Left cardiac atrium (tissue), 4 donors: ENCODE results near the gene OR8B3. TPM values are rescaled to one million over a fixed set of nuclear protein-coding genes. Genes with fewer than 3 reads are reported as not detected.
A peak's percentile ranks its signal among the peaks of the same experiment; 100 is the strongest.
"Not testable (repeated sequence)": the region's sequence is repeated elsewhere in the genome, so short reads cannot be mapped to it uniquely, and the experiment has no call there.

ENCODE experiments used
- ATAC-seq, 2 donors: fragments of 200-7000 bp; cut with Tn5 transposase; one replicate each; pipeline ENCODE4 v1.9.1; 2020; ENCODE audit warnings: mild to moderate bottlenecking in 2 of 2, moderate library complexity in 2 of 2
- DNase-seq: peaks from one replicate; pipeline ENCODE4 v3.0.0-alpha.2; 2020
- intact Hi-C, 2 donors: fragments of 100-400 bp; cut with DNase I; formaldehyde crosslinking; loops; one replicate each; pipeline versions ENCODE4 v1.14.1 to v1.15.1; 2022 to 2023
- long read RNA-seq: library from polyadenylated mRNA; unstranded; transcript quantifications from one replicate; pipeline ENCODE4 v2.0.0, GENCODE V29; 2021
- total RNA-seq, 2 donors: library from RNA; stranded (reverse); fragmentation: NEBNext Ultra II Directional; extraction: Animal tissue kit (Norgen Biotek cat#: 25700); gene quantifications; one replicate each; pipeline ENCODE4 v1.2.1, GENCODE V29; 2021
- donor health status: DM: no; HTN: yes; CAD: no.
- donor health status: DM: no; HTN: yes; CAD: no; lungs with severe emphysema.
- donor health status: DM: yes; HTN: yes; CAD: no.
- donor health status: Dilated cardiomyopathy.

The OR8B3 gene, protein sequence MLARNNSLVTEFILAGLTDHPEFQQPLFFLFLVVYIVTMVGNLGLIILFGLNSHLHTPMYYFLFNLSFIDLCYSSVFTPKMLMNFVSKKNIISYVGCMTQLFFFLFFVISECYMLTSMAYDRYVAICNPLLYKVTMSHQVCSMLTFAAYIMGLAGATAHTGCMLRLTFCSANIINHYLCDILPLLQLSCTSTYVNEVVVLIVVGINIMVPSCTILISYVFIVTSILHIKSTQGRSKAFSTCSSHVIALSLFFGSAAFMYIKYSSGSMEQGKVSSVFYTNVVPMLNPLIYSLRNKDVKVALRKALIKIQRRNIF
- not detected for total RNA-seq
- long read RNA-seq: 0 reads

DNA sequence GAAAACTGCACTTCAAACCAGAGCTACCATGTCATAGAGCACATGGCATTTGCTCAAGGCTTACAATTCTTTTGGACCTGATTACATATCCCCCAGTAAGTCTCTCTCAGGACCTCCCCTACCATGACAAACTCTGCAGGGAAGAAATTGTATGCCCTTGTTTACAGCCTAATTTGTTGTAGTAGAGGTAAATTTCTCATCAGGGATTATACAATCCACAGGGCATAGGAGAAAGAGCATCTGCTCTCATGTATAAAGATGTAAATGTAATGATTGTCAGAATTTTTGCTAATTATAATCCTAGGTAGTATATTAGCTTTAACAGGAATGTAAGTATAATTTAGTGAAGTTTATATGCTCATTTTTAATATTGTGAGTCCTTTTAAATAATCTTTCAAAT lies at the start of gene OR8B3:
OR8B3 (minus strand) TSS at position 101 of the 400 bp plus-strand sequence. CDS start 1,673 bp downstream, outside the sequence.
- ATAC-seq (no peak), DNase-seq (no peak)
- intact Hi-C loops: no loop called here

DNA sequence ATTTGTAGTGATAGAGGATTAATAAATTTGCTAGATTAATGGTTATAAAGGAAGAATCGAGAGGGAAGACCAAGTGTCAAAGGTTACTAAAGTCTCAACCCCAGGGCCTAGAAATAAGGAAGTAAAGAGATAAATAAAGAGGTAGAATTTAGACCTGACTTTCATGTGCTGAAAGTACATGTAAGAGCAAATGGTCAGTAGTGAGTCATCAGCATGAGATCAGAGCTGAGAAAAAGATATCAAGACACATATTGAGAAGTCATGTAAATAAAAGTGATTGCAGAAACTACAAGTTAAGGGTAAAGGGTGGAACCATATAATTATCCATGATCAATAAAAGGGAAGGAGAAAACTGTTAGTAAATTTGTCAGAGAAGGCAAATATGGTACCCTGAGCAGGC lies 48.1 kb upstream of the OR8B3 start:
- intact Hi-C loops: no loop called here

DNA sequence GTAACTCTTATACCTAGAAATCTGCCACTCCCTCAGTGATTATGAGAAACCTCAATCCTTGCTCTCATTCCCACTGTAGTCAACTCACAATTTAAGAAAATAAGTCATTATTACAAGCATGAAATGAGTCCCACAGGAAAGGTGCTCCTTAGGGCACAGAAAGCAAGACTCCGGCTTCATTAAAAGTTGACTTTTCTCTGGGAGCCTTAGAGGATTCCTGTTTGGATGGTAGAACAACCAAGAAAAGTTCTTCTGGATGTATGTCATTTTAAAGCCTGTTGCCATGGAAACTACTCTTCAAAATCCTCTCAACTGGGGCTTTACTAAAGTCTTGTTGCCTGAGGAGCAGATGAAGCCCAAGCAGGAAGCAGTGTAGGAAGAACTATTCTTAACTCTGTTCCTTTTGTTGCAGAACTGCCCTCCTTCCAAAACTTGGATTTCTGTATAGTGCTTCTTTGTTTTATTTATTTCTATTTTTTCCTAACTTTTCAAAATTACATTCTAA lies 46.9 kb upstream of the OR8B3 start, which contains the start of gene OR8B8:
OR8B8 (minus strand) TSS at position 51 of the 505 bp plus-strand sequence. CDS start 4,611 bp downstream, outside the sequence.
- ATAC-seq (no peak), DNase-seq (no peak)
- intact Hi-C loops: no loop called here

More for the DNA sequence above, 48.1 kb upstream of the OR8B3 start:
- DNase-seq: no peak
- ATAC-seq: no peak

DNA sequence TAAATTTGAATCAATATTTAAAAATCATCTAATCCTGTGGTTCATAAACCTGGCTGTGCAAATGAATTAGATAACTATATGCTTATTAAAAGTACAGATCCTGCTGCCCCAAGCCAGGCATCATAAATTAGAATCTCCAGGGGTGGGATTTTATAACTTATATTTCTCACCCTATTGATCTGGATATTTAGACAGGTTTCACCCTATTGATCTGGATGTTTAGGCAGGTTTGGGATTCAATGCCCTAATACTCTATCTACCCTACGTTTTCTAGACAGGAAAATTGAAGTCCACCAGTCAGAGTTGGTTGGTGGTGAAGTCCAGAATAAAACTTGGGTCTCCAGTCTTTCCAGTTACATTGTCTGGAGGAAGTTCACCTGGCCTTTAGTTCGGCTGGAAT lies 44.0 kb upstream of the OR8B3 start:
- DNase-seq: no peak
- intact Hi-C loops: no loop called here
- no peak for ATAC-seq

DNA sequence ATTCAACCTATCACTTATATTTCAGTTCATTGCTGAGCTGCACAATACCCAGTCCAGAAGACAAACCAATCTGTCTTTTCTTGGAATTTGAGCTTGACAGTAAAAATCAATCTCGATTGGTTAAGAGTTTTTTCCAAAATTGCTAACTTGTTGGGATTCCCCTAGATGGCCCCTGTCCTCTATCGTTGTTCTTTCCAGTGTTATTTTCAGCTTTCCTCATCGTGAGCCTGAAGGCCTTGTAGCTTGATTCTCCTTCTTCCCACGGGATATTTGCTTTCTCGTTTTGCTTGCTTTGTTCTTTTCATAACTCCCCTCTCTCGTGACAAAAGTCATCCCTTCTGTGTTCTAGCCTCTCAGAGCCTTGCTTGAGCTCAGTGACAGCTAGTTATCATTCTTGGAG lies 43.6 kb upstream of the OR8B3 start:
- no peak for DNase-seq
- intact Hi-C loops: no loop called here
- ATAC-seq: no peak

DNA sequence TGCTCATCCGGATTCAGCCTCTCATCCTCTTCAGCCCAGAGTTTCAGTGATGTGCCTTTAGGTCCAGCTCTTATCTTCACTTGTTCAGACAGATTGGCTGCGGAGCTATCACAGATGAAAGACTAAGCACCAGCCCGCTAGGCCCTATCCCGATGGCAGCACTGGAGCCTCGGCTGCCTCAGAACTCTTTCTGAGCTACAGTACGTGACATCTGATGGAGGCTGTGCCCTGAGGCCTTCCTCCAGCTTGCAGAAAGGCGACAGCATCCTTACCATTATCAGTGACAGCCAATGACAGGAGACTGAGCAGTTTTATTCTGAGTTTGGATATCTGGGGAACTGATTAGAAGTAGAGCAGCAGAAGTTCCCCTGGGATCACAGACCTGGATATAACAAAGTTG lies 42.7 kb upstream of the OR8B3 start:
- DNase-seq: no peak
- intact Hi-C loops: no loop called here
- ATAC-seq: no peak

DNA sequence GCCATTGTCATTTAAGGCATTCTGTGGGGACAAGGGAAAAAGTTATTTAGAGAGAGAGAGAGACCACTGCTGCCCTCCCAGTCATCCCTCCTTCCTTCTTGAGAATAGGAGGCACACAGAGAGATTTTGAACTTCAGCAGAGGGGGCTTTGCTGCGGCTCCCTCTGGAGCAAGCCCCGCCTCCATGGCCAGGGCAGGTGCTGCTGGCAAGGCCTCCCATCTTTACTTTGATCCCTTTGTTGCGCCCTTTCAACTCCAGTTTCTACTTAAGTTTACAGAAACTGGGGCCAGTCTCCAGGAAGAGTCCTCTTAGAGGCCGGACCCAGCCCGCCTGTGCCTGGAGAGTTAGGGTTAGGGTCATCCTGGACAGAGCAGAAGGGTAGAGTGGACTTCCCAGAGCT lies 42.3 kb upstream of the OR8B3 start:
- intact Hi-C loops: no loop called here
- no peak for ATAC-seq
- DNase-seq: no peak

DNA sequence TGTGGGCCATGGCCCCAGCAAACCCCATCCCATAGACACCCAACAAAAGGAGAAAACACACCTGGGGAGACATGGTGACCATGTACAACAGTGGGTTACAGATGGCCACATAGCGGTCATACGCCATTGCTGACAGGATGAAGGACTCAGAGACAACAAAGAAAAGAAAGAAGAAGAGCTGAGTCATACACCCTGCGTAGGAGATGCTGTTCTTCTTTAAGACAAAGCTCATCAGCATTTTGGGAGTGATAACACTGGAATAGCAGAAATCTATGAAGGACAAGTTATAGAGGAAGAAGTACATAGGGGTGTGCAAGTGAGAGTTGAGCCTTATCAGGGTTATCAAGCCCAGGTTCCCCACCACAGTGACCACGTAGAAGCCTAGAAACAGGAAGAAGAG lies 41.8 kb upstream of the OR8B3 start:
- intact Hi-C loops: no loop called here
- no peak for DNase-seq
- ATAC-seq: no peak

DNA sequence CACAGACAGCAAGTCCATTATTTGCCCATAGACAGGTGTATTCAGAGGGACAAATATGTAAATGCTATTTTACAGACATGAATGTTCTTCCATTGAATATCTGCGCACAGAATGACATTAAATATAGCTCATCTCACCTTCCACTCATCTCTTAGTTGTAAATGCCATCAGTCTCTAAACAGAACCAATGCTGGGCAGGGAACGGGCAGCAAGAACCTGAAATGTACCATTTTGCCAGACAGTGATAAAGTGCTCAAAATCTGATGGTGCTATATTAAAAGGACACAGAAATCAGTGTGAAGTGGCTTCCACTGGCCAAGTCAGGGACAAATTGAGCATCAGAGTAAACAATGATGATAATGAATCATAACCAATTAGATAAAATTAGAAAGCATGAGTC lies 35.9 kb upstream of the OR8B3 start:
- intact Hi-C loops: no loop called here
- ATAC-seq (no peak), DNase-seq (no peak)

DNA sequence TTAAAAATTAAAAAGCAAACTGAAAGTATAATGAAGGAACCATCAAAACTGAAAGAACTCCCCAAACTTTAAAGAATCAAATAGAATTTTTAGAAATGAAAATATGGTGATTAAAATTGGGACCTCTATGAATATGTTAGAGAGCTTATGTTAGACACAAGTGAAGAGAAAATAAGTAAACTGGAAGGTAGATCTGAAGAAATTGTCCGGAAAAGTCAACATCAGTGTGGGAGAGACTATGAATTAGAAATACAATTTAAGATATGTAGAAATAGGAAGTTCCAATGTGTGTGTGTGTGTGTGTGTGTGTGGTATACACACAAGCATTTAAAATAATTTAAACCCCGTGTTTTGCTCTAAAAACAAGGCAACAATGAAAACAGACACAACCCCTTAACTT lies 30.8 kb upstream of the OR8B3 start:
- no peak for DNase-seq
- ATAC-seq: no peak
- intact Hi-C loops: no loop called here

DNA sequence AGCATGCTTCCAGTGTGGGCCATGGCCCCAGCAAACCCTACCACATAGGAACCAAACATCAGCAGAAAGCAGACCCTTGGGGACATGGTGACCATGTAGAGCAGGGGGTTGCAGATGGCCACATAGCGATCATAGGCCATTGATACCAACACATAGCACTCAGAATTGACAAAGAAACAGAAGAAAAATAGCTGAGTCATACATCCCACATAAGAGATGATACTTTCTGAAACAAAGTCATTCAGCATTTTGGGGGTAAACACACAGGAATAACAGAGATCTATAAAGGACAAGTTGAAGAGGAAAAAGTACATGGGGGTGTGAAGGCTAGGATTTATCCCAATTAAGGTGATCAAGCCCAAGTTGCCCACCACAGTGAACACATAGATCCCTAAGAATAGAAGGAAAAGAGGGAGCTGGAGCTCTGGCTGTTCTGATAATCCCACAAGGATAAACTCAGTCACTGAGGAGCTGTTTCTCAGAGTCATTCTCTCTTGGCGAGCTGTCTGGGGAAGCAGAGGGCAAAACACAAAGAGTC lies 25.6 kb upstream of the OR8B3 start, which contains the start of gene OR8B4:
OR8B4 (minus strand) TSS at position 488 of the 538 bp plus-strand sequence; CDS start at position 488, 0 bp downstream.
- intact Hi-C loops: no loop called here
- ATAC-seq: no peak
- no peak for DNase-seq

DNA sequence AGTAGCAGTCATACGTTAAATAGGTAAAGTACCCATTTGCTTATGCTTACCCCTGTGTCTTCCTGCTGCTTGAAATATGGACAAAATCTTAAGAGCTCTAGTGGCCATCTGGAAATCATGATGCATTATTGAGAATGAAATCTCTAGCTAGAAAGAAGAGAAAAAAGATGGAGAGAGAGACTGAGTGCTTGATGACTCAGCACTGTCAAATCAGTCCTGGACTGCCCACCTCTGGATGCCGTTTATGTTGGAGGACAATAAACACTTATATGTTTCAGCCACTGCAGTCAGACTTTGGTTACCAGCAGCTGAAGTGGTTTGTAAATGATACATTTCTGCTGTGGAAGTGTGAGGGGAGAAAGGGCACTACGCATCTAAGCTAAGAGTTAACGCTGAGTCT lies 22.2 kb upstream of the OR8B3 start:
- intact Hi-C loops: no loop called here
- ATAC-seq (no peak), DNase-seq (no peak)

DNA sequence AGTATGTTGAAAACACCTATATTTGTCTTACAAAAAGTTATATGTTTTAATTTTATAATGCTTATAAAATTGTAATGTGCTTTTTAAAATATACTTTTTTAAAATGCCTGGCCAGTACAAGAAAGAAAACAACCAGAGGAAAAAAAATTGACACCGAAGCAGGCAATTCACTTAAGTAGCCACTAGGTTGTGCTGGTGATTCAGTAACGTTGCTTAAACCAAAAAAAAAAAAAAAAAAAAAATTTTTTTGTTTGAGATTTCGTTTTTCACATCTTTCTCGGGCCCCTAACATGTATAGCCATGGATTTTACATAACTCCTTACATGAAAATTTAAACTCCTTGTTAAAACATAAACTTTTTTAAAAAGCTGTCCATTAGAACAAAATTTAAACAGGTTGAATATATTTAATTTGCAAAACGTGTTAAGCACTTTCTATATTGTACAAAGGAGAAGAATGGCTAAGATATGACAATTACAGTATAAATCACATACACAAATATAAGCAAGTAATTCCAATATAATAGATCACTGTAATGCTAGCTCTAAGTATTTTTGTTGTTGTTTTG lies 16.6 kb upstream of the OR8B3 start:
- intact Hi-C loops: loop anchor here (1.0 to 5.0 kb wide), 3 partner anchors 67 to 171 kb away; no protein-coding TSS in a partner anchor
- ATAC-seq (no peak), DNase-seq (no peak)

DNA sequence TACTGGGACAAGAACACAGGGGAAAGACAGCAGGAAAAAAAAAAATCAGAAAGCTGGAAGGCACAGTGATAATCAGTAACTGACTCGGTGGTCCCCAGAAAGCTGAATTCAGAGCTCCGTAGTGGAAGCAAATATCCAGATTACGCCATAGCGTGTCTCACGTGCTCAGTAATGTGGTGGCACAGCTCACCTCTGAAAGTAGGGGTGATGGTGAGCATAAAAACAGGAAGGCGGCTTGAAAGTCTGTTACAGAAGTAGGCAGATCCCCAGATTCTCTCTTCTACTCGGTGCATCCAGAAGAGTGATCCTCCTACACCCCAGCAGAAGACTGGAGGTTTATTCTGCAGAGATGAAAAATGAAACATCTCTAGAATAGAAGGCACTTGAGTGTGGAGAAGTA lies 11.1 kb upstream of the OR8B3 start:
- ATAC-seq: no peak
- intact Hi-C loops: no loop called here

DNA sequence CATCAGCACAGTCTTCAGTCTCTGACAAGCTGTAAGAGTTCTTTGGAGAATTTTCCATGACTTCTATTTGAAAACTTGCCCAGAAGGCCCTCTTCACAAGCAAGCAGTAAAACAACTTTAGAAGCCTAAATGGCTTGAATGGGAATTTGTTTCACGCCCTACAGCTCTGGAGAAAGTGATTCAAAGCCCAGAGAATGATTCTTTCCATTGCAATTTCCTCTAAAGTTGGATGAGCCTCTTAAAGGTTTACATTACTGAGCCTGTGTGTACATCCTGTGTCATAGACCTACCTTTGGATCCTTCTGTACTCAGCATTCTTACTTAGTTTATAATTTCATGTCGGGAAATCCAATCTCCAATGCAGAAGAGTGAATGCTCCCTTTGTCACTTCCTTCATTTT lies 6.8 kb upstream of the OR8B3 start:
- ATAC-seq: no peak
- DNase-seq: no peak
- intact Hi-C loops: no loop called here

More for the DNA sequence above, 11.1 kb upstream of the OR8B3 start:
- DNase-seq: no peak

DNA sequence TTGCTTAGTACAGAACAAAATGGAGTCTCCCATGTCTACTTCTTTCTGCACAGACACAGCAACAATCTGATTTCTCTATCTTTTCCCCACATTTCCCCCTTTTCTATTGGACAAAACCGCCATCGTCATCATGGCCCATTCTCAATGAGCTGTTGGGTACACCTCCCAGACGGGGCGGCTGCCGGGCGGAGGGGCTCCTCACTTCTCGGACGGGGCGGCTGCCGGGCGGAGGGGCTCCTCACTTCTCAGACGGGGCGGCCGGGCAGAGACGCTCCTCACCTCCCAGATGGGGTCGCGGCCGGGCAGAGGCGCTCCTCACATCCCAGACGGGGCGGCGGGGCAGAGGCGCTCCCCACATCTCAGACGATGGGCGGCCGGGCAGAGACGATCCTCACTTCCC lies 4.4 kb upstream of the OR8B3 start:
- DNase-seq, ATAC-seq, intact Hi-C loops: not testable (repeated sequence)

DNA sequence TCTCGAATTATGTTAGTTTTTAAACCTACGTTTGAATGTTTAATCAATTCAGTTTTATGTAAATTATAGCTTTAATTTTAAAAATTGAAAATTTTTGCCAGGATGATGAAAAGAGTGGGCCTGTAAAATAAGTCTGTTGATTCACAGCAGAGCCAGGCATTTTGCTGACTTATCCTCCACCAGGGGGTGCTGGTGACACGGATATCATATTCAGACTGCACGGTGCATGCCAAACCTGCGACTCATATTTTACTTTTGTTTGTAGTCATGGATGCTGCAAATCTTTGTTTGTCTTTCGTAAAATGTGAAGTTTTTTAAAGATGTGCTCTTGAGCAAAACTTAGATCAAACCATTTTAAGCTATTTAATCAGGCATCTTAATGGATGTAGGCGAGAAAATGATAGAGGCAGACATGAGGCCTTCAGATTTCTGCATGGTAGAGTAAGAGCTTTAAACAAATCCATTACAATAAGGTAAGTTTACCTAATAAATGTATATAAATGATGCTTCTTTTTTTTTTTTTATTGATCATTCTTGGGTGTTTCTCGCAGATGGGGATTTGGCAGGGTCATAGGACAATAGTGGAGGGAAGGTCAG lies 3.6 kb upstream of the OR8B3 start:
- ATAC-seq: peak; percentile 41 to 71
- peak; percentile 67 for DNase-seq
- intact Hi-C loops: no loop called here

DNA sequence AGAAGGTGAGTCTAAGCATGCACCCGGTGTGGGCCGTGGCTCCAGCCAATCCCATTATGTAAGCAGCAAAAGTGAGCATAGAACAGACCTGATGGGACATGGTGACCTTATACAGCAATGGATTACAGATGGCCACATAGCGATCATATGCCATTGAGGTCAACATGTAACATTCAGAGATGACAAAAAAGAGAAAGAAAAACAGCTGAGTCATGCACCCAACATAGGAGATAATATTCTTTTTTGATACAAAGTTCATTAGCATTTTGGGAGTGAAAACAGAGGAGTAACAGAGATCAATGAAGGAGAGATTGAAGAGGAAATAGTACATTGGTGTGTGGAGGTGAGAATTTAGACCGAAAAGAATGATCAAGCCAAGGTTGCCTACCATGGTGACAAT lies 2.0 kb downstream of the OR8B3 start:
- intact Hi-C loops, ATAC-seq, DNase-seq: not testable (repeated sequence)

DNA sequence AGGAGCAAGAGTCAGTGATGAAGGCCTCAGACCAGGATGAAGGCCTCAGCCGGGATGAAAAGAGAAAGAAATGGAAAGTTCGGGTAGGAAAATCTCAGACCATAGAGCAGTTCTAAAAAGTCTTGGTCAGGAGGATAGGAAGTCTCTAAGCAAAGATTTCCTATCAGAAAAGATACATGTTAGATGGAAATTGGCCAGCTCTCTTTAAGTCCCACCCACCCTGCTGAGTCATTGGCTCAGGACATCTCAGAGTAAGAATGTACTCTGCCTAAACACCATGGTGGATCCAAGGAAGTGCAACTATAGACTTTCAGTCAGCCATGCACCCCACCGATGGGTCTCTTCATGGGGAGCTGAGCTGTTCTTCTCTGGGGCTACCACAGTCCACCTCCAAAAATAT lies 4.4 kb downstream of the OR8B3 start:
- intact Hi-C loops: no loop called here

DNA sequence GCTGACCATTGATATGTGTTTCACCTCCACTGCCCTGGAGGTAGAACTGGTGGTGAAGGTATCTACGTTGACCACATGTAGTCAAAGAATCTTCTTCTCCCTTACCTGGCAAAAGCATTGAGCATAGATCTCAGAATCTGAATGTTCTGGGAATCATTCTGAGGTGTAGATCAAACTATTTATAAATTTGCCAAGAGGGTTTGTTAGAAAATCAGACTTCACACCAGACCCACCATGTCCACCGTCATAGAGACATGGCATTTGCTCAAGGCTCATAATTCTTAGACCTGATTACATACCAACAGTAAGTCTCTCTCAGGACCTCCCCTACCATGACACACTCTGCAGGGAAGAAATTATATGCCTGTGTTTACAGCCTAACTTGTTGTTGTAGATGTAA lies 14.4 kb downstream of the OR8B3 start, which contains the start of gene OR8B2:
OR8B2 (minus strand) TSS at position 101 of the 400 bp plus-strand sequence. CDS start 1,156 bp downstream, outside the sequence.
- intact Hi-C loops: no loop called here
- DNase-seq: no peak
- no peak for ATAC-seq

More for the DNA sequence above, 4.4 kb downstream of the OR8B3 start:
- ATAC-seq: no peak
- no peak for DNase-seq
